Hepatocyte (in vitro differentiated cells): ENCODE measurements around the gene CELA2A. TPM values are rescaled to one million over a fixed set of nuclear protein-coding genes. Genes with fewer than 3 reads are reported as not detected.

ENCODE experiments used
- DNase-seq: peaks from one replicate; pipeline ENCODE4 v3.0.0-alpha.2; 2016; ENCODE audit warnings: low spot score
- H2AFZ ChIP-seq: fragments of 200-600 bp; sonication (generic); 2 replicates; pipeline ENCODE4 v1.6.0; 2016; ENCODE audit warnings: antibody characterized with exemption, mild to moderate bottlenecking
- H3K27ac ChIP-seq: fragments of 200-600 bp; sonication (generic); 2 replicates; pipeline ENCODE4 v1.5.1; 2016; ENCODE audit warnings: mild to moderate bottlenecking
- H3K27me3 ChIP-seq: fragments of 200-600 bp; sonication (generic); 2 replicates; pipeline ENCODE4 v1.6.1; 2016
- H3K36me3 ChIP-seq: fragments of 200-600 bp; sonication (generic); replicated peaks from 2 replicates; pipeline ENCODE4 v1.5.1; 2016; ENCODE audit warnings: low read depth; ENCODE audit not compliant: insufficient read depth
- H3K4me1 ChIP-seq: fragments of 200-600 bp; sonication (generic); 2 replicates; pipeline ENCODE4 v1.5.1; 2016; ENCODE audit warnings: mild to moderate bottlenecking, moderate library complexity; ENCODE audit not compliant: insufficient read depth
- H3K4me2 ChIP-seq: fragments of 200-600 bp; sonication (generic); 2 replicates; pipeline ENCODE4 v1.6.0; 2016
- H3K4me3 ChIP-seq: fragments of 200-600 bp; sonication (generic); 2 replicates; pipeline ENCODE4 v1.5.1; 2016; ENCODE audit warnings: mild to moderate bottlenecking
- H3K79me2 ChIP-seq: fragments of 200-600 bp; sonication (generic); 2 replicates; pipeline ENCODE4 v1.6.0; 2017; ENCODE audit warnings: mild to moderate bottlenecking
- H3K9me2 ChIP-seq: fragments of 200-600 bp; sonication (generic); replicated peaks from 2 replicates; pipeline ENCODE4 v1.6.0; 2017; ENCODE audit warnings: mild to moderate bottlenecking; ENCODE audit not compliant: insufficient read depth
- H3K9me3 ChIP-seq: fragments of 200-600 bp; sonication (generic); 2 replicates; pipeline ENCODE4 v1.5.1; 2016; ENCODE audit warnings: low read depth, mild to moderate bottlenecking
- H4K20me1 ChIP-seq: fragments of 200-600 bp; sonication (generic); 2 replicates; pipeline ENCODE4 v1.6.0; 2016; ENCODE audit warnings: mild to moderate bottlenecking; ENCODE audit not compliant: insufficient read depth, poor library complexity, severe bottlenecking
- EZH2 ChIP-seq: fragments of 200-600 bp; sonication (generic); IDR thresholded peaks from 2 replicates; pipeline ENCODE4 v1.6.1; 2016; ENCODE audit warnings: antibody characterized with exemption, mild to moderate bottlenecking, borderline replicate concordance
- EZH2phosphoT487 ChIP-seq: fragments of 200-600 bp; sonication (generic); IDR thresholded peaks from one replicate; pipeline ENCODE4 v1.6.1; 2018; ENCODE audit warnings: antibody characterized with exemption, mild to moderate bottlenecking, low read depth, moderate library complexity; ENCODE audit not compliant: unreplicated experiment, severe bottlenecking
- WGBS: methylation state at CpG from one replicate; pipeline ENCODE4 v1.1.6; 2016; ENCODE audit warnings: low lambda C conversion rate; ENCODE audit errors: missing lambda C conversion rate; 5-methylcytosine and 5-hydroxymethylcytosine counted together
- polyA plus RNA-seq: library from polyadenylated mRNA; unstranded; fragments of >200 nt; fragmentation: Nextera tagmentation; extraction: Ambion mirVana; gene quantifications from 2 replicates; pipeline ENCODE4 v1.2.1, GENCODE V29; 2016
- total RNA-seq: library from RNA; depleted of rRNA; stranded (reverse); fragments of >200 nt; gene quantifications from 2 replicates; pipeline ENCODE4 v1.2.3, GENCODE V29; 2014
- TF ChIP-seq, protein P1 (sequence below): fragments of 200-600 bp; sonication (generic); IDR thresholded peaks from 2 replicates; pipeline ENCODE4 v1.5.1; 2016; ENCODE audit warnings: antibody characterized with exemption, mild to moderate bottlenecking; ENCODE audit not compliant: poor library complexity

The CELA2A gene
- total and polyA plus RNA-seq, 2 experiments from 2014 or later: 2.2 to 5.6 TPM

DNA sequence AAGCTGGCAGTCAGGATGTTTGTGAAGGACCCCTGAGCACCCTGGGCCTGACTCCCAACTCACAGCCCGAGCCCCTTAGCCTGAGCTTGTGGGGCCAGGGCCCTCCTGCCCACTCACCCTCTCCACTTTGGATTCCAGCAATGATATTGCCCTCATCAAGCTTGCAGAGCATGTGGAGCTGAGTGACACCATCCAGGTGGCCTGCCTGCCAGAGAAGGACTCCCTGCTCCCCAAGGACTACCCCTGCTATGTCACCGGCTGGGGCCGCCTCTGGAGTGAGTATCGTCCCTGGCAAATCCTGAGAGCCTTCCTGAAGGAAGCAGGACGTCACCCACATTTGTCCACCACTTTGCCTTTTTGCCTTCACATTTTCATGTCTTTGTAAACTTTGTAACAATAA, 13.3 kb upstream of the CELA2A start:
- Histone ChIP-seq H4K20me1 (no peaks in the 10 kb centered on the region), H3K4me2 (no peak overlapping the region), H3K36me3 (no peaks in the 10 kb centered on the region), H3K9me3 (no peaks in the 10 kb centered on the region), H3K27me3 (no peaks in the 10 kb centered on the region), H3K27ac (no peak overlapping the region), H2AFZ (no peak overlapping the region), H3K79me2 (no peaks in the 10 kb centered on the region), H3K4me3 (no peak overlapping the region), H3K4me1 (no peaks in the 10 kb centered on the region), H3K9me2 (no peaks in the 10 kb centered on the region)
- TF ChIP-seq EZH2: no peak
- no peak for TF ChIP-seq EZH2phosphoT487
- TF ChIP-seq, protein P1, sequence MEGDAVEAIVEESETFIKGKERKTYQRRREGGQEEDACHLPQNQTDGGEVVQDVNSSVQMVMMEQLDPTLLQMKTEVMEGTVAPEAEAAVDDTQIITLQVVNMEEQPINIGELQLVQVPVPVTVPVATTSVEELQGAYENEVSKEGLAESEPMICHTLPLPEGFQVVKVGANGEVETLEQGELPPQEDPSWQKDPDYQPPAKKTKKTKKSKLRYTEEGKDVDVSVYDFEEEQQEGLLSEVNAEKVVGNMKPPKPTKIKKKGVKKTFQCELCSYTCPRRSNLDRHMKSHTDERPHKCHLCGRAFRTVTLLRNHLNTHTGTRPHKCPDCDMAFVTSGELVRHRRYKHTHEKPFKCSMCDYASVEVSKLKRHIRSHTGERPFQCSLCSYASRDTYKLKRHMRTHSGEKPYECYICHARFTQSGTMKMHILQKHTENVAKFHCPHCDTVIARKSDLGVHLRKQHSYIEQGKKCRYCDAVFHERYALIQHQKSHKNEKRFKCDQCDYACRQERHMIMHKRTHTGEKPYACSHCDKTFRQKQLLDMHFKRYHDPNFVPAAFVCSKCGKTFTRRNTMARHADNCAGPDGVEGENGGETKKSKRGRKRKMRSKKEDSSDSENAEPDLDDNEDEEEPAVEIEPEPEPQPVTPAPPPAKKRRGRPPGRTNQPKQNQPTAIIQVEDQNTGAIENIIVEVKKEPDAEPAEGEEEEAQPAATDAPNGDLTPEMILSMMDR: no peak
- DNase-seq: no peak
- 63% methylated on average over 5 of the region's 5 CpGs for WGBS

DNA sequence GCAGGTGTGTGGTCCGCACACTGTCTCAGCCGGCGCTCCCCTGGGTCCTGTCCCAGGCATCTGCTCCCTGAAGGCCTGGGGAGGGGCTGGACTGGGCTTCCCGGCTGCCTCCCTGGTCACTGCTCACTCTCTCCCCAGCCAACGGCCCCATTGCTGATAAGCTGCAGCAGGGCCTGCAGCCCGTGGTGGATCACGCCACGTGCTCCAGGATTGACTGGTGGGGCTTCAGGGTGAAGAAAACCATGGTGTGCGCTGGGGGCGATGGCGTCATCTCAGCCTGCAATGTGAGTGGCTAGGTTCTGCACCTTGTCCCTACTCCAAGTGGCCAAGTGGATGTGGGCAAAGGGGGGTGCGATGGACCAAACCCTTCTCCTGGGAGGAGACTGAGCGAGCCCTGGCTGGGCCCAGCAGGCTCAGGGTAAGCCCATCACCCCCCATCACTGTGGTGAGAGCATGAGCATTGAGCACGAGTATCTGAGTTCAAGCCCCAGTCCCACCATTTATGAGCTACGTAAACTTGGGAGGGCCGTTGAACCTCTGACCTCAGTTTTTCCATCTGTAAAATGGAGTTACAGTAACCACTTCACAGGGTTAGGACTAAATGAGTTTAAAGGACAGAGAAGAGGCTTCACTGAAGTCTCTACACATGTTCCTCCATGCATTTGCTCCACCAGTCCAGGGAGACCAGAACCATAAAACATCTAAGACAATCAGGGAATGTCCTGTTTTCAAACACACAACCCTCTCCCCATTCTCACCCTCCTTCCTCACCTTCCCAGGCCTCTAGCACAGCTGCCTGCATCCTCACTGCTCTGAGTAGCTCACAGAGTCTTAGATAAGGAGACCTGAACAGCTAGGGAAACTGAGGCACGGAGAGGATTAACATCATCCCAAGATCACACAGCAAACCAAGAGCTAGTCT, 11.8 kb upstream of the CELA2A start:
- no peaks in the 10 kb centered on the region for H3K4me1 ChIP-seq
- H2AFZ ChIP-seq: no peak overlapping the region
- H3K36me3 ChIP-seq: no peaks in the 10 kb centered on the region
- no peaks in the 10 kb centered on the region for H3K9me2 ChIP-seq
- no peak overlapping the region for H3K4me3 ChIP-seq
- H3K27me3 ChIP-seq: no peaks in the 10 kb centered on the region
- no peak overlapping the region for H3K4me2 ChIP-seq
- no peak overlapping the region for H3K27ac ChIP-seq
- TF ChIP-seq EZH2 (no peak), EZH2phosphoT487 (no peak)
- TF ChIP-seq, protein P1: no peak
- WGBS: 74% methylated on average over 17 of the region's 17 CpGs
- no peaks in the 10 kb centered on the region for H3K9me3 ChIP-seq
- H3K79me2 ChIP-seq: no peaks in the 10 kb centered on the region
- no peaks in the 10 kb centered on the region for H4K20me1 ChIP-seq
- no peak for DNase-seq

DNA sequence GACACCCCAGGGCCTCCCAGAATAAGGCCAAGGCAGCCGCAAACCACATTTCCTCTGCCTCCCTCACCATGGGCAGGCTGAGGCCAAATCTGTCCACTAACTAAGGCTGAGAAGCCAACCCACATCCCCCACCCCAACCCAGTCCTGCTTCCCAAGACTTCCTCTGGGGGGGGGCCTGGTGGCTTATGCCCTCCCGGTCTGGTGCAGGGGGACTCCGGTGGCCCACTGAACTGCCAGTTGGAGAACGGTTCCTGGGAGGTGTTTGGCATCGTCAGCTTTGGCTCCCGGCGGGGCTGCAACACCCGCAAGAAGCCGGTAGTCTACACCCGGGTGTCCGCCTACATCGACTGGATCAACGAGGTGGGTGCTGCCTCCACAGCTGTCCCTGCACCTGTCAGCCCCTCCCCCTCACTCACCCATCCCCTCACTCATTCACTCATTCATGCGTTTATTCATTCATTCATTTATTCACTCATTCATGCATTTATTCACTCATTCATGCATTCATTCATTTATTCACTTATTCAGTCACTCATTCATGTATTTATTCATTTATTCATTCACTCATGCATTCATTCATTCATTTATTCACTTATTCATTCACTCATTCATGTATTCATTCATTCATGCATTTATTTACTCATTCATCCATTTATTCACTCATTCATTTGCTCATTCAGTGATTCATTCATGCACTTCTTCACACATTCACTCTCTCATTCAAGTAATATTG, 11.0 kb upstream of the CELA2A start:
- H3K36me3 ChIP-seq: no peaks in the 10 kb centered on the region
- no peak overlapping the region for H3K27ac ChIP-seq
- no peaks in the 10 kb centered on the region for H4K20me1 ChIP-seq
- no peaks in the 10 kb centered on the region for H3K4me1 ChIP-seq
- no peaks in the 10 kb centered on the region for H3K9me2 ChIP-seq
- no peak for DNase-seq
- H2AFZ ChIP-seq: no peak overlapping the region
- no peaks in the 10 kb centered on the region for H3K79me2 ChIP-seq
- H3K27me3 ChIP-seq: no peaks in the 10 kb centered on the region
- no peak overlapping the region for H3K4me2 ChIP-seq
- no peak for TF ChIP-seq EZH2
- TF ChIP-seq EZH2phosphoT487: no peak
- TF ChIP-seq, protein P1: no peak
- no peak overlapping the region for H3K4me3 ChIP-seq
- no peaks in the 10 kb centered on the region for H3K9me3 ChIP-seq
- WGBS: 91% methylated on average over 13 of the region's 14 CpGs
